B cell (primary cell): ENCODE data around the gene CAP1.
"Not testable (repeated sequence)": the region's sequence is repeated elsewhere in the genome, so short reads cannot be mapped to it uniquely, and the experiment has no call there.

Source experiments
- CTCF ChIP-seq: fragments of 200-600 bp; IDR thresholded peaks from one replicate; pipeline ENCODE4 v1.8.0; 2022; ENCODE audit warnings: antibody characterized with exemption, mild to moderate bottlenecking
- EZH2 ChIP-seq: IDR thresholded peaks from 2 replicates; pipeline ENCODE4 v1.6.1; 2012; ENCODE audit warnings: borderline replicate concordance, low read depth, mild to moderate bottlenecking, moderate library complexity, low read length; ENCODE audit not compliant: insufficient read depth, poor library complexity, severe bottlenecking

GRCh38 chr1:40037254-40037653 is 3.3 kb upstream of the CAP1 start:
- TF ChIP-seq EZH2, CTCF: not testable (repeated sequence)
